ENCODE data around the gene MYH9.
A peak's percentile ranks its signal among the peaks of the same experiment; 100 is the strongest.

The MYH9 gene

GRCh38 chr22:36386900-36387708 lies 663 bp downstream of the MYH9 start:
- DNase-seq (ENCODE audit: low read depth in 1 of 2, low spot score in 1 of 2): peak in 1 of 2 donors; percentile 33

- DNase-seq (ENCODE audit: low read depth in 1 of 2, low spot score in 1 of 2): no peak
Measured at GRCh38 chr22:36386351-36386899, 1.3 kb downstream of the MYH9 start.

- peak in 1 of 2 donors; percentile 51 for DNase-seq (ENCODE audit: low read depth in 1 of 2, low spot score in 1 of 2)
Measured at GRCh38 chr22:36385491-36386350, 2.0 kb downstream of the MYH9 start.

- DNase-seq (ENCODE audit: low read depth in 1 of 2, low spot score in 1 of 2): no peak
Measured at GRCh38 chr22:36384766-36385481, 2.8 kb downstream of the MYH9 start.

GRCh38 chr22:36383110-36383581 lies 4.6 kb downstream of the MYH9 start:
- DNase-seq (ENCODE audit: low read depth in 1 of 2, low spot score in 1 of 2): peak in 1 of 2 donors; percentile 42

GRCh38 chr22:36381513-36382128 lies 6.1 kb downstream of the MYH9 start:
- DNase-seq (ENCODE audit: low read depth in 1 of 2, low spot score in 1 of 2): no peak

GRCh38 chr22:36379593-36380361 lies 8.0 kb downstream of the MYH9 start:
- peak in 1 of 2 donors; percentile 34 for DNase-seq (ENCODE audit: low read depth in 1 of 2, low spot score in 1 of 2)

GRCh38 chr22:36378869-36379217 lies 8.9 kb downstream of the MYH9 start:
- DNase-seq (ENCODE audit: low read depth in 1 of 2, low spot score in 1 of 2): no peak

- DNase-seq (ENCODE audit: low read depth in 1 of 2, low spot score in 1 of 2): no peak
Measured at GRCh38 chr22:36378080-36378868, 9.5 kb downstream of the MYH9 start.

- no peak for DNase-seq (ENCODE audit: low read depth in 1 of 2, low spot score in 1 of 2)
Measured at GRCh38 chr22:36377022-36377631, 10.6 kb downstream of the MYH9 start.

GRCh38 chr22:36376265-36376664 lies 11.5 kb downstream of the MYH9 start:
- DNase-seq (ENCODE audit: low read depth in 1 of 2, low spot score in 1 of 2): no peak

GRCh38 chr22:36375071-36375980 lies 12.4 kb downstream of the MYH9 start:
- no peak for DNase-seq (ENCODE audit: low read depth in 1 of 2, low spot score in 1 of 2)

GRCh38 chr22:36374603-36375024 lies 13.2 kb downstream of the MYH9 start:
- DNase-seq (ENCODE audit: low read depth in 1 of 2, low spot score in 1 of 2): peak in 1 of 2 donors; percentile 36

- DNase-seq (ENCODE audit: low read depth in 1 of 2, low spot score in 1 of 2): no peak
Measured at GRCh38 chr22:36373258-36373579, 14.5 kb downstream of the MYH9 start.

- DNase-seq (ENCODE audit: low read depth in 1 of 2, low spot score in 1 of 2): no peak
Measured at GRCh38 chr22:36371920-36372319, 15.8 kb downstream of the MYH9 start.

GRCh38 chr22:36369922-36370791 lies 17.6 kb downstream of the MYH9 start:
- no peak for DNase-seq (ENCODE audit: low read depth in 1 of 2, low spot score in 1 of 2)
